Measurements from ENCODE around the gene C1orf35.
A peak's percentile ranks its signal among the peaks of the same experiment; 100 is the strongest.

Gene C1orf35

GRCh38 chr1:228108055-228108690, 5.0 kb upstream of the C1orf35 start:
- H3K27ac ChIP-seq, result peak overlapping the region; percentile 54; the same call in 1 of the 2 replicates
- TF ChIP-seq, protein P1, sequence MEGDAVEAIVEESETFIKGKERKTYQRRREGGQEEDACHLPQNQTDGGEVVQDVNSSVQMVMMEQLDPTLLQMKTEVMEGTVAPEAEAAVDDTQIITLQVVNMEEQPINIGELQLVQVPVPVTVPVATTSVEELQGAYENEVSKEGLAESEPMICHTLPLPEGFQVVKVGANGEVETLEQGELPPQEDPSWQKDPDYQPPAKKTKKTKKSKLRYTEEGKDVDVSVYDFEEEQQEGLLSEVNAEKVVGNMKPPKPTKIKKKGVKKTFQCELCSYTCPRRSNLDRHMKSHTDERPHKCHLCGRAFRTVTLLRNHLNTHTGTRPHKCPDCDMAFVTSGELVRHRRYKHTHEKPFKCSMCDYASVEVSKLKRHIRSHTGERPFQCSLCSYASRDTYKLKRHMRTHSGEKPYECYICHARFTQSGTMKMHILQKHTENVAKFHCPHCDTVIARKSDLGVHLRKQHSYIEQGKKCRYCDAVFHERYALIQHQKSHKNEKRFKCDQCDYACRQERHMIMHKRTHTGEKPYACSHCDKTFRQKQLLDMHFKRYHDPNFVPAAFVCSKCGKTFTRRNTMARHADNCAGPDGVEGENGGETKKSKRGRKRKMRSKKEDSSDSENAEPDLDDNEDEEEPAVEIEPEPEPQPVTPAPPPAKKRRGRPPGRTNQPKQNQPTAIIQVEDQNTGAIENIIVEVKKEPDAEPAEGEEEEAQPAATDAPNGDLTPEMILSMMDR (conservative IDR thresholded peaks at IDR 0.05), result no peak

DNA sequence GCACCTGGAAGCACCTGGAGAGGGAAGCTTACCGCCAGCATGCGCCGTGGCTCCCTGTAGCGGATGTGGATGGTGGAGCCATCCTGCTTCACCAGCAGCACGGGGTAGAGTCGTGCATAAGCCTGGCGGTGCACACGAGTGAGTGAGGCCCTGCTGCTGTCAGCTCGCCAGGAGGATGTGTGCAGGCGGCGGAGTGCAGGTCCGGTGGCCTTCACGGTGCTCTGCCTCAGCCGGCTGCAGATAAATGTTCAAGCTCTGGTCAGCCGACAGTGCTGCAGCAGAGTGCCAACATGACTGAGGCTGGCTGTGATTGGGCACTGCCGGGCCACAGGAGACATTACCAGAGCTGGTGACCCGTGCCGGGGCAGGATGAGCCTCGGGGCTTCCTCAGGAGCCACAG, 4.5 kb upstream of the C1orf35 start:
- TF ChIP-seq, protein P1 (conservative IDR thresholded peaks at IDR 0.05), result no peak
- no peak overlapping the region for H3K27ac ChIP-seq

GRCh38 chr1:228106800-228107054, 3.6 kb upstream of the C1orf35 start:
- TF ChIP-seq, protein P1 (conservative IDR thresholded peaks at IDR 0.05), result no peak
- H3K27ac ChIP-seq, result no peak overlapping the region

DNA sequence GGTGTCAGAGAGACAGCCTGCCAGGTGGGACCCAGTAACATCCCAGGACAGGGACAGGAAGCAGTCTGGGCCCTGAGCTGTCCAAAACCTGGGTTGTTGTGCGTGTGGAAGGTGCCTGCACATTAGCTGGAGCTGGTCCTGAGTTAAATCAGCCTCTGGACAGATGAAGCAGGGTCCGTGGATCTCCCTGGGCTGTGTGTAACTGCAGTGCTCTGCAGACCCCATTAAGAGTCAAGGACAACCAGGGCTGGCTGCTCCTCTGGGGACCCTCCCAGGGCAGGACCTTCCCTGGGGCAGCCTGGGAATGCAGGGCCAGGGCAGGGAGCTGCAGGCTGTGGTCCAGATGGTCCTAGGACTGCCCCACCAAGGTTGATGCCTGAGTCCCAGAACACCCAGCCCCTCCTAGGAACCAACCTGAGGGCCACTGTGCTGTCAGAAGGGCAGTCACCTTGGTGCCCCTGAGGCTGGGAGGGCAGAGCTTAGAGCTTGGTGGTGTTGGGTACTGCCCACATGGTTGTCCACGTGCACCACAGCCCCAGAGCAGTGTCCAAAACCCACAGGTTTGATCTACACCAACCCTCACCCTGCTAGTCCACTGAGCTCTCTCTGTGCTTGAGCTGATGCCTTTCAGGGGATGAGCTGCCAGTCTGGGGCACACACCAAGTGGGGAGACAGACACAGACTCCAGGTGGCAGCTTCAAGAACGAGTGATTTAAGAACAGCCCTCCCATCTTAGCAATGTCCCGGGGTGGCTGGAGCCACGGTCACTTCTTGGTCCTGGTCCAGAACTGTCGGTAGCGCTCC, 3.1 kb upstream of the C1orf35 start:
- TF ChIP-seq, protein P1 (conservative IDR thresholded peaks at IDR 0.05), result no peak
- H3K27ac ChIP-seq, result no peak overlapping the region

- TF ChIP-seq, protein P1 (conservative IDR thresholded peaks at IDR 0.05), result no peak
- no peak overlapping the region for H3K27ac ChIP-seq
Measured at GRCh38 chr1:228105270-228105995, 2.3 kb upstream of the C1orf35 start.

GRCh38 chr1:228104526-228105269, 1.6 kb upstream of the C1orf35 start:
- H3K27ac ChIP-seq, result no peak overlapping the region
- TF ChIP-seq, protein P1 (conservative IDR thresholded peaks at IDR 0.05), result no peak

Measured in VCaP (cell line).